ENCODE measurements around the gene FNIP1. TPM values are rescaled to one million over a fixed set of nuclear protein-coding genes. Genes with fewer than 3 reads are reported as not detected.

Gene FNIP1
- polyA plus RNA-seq, 1 donor (not counting 4 experiments of a cell fraction or from before 2014, with no cell fraction given), result 14.6 TPM

DNA sequence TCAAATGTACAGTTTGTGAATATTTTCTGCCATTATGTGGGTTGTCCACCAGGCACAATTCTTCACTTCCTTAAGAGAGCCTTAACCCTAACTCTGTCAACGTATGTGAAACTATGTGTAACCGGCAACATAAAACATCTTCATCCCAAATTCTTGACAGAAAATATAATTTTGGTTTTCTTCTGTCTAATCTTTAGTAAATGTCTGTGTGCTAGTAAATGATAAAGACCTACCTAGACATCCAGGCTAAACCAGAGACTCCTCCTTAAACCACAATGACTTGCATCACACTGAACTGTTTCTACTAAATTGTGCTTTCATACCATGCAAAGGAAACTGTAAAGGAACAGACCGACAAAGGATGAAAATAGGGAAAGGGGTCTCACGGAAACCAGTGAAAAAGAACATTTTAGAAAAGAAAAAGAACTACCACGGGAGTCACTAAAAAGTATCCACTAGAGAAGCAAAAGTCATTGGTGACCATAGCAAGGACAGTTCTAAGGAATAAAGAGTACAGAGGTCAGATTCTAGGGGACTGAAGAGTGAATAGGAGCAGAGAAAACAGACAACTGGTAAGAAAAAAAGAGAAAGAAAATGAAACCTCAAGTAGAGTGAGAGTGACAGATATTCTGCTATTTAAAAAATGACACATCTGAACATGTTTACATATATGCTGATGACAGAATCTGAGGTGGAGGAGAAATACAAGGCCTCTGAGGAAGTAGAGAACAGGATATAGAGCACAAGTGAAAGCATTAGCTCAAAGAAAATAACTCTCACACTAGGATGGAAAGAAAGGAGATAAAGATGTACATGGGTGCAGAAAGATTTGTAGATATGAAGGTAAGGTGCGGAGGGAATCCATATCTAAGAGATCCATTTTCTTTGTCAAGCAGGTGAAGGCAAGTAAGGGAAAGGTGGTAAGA is 49.4 kb downstream of the FNIP1 start:
- FAIRE-seq, result peak; percentile 69

DNA sequence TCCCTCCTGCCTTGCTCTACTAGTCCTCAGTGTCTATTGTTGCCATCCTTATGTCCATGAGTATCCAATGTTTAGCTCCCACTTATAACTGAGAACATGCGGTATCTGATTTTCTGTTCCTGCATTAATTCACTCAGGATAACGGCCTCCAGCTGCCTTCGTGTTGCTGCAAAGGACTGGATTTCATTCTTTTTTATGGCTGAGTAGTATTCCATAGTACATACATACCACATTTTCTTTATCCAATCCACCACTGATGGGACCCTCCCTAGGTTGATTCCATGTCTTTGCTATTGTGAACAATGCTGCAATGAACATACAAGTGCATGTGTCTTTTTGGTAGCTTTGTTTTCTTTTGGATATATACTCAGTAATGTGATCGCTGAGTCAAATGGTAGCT is 50.4 kb downstream of the FNIP1 start:
- Histone ChIP-seq H3K4me3 (ENCODE audit: control insufficient read depth in 2 of 3, extremely low read depth in 1 of 3, insufficient read depth in 2 of 3, low read depth in 1 of 3, low read length in 3 of 3) (no peak overlapping the region), H3K9ac (ENCODE audit: control insufficient read depth, extremely low read depth, insufficient read depth, low read length) (no peak overlapping the region), H3K36me3 (ENCODE audit: control insufficient read depth in 2 of 2, extremely low read depth in 1 of 2, insufficient read depth in 2 of 2, low read length in 2 of 2) (peaks cover 0 to 5% of the 10 kb centered on the region in 2 experiments), H3K9me3 (ENCODE audit: control insufficient read depth, low read depth, low read length) (no peaks in the 10 kb centered on the region), H3K27me3 (ENCODE audit: control insufficient read depth, extremely low read depth, insufficient read depth, low read length) (no peaks in the 10 kb centered on the region), H3K27ac (ENCODE audit: control insufficient read depth, insufficient read depth, low read length) (no peak overlapping the region), H3K4me1 (ENCODE audit: control insufficient read depth, extremely low read depth, insufficient read depth, low read length) (peaks cover 18% of the 10 kb centered on the region), H4K20me1 (ENCODE audit: control insufficient read depth, extremely low read depth, insufficient read depth, low read length) (no peaks in the 10 kb centered on the region), H2AFZ (ENCODE audit: control insufficient read depth, low read length) (no peak overlapping the region), H3K9me1 (ENCODE audit: control insufficient read depth, extremely low read depth, insufficient read depth, low read length) (no peaks in the 10 kb centered on the region), H3K79me2 (ENCODE audit: control insufficient read depth, insufficient read depth, low read length) (peaks cover 48% of the 10 kb centered on the region), H3K4me2 (ENCODE audit: control insufficient read depth, extremely low read depth, insufficient read depth, low read depth, low read length) (no peak overlapping the region)
- dilution Hi-C loops (cut with MboI; ENCODE audit: extremely low pct_ligation_motif_present, low sequenced_read_pairs), result no loop called here
- no peak for FAIRE-seq
- DNase-seq (ENCODE audit: low read depth, low spot score), result no peak
- TF ChIP-seq EZH2 (IDR thresholded peaks at IDR 0.05; ENCODE audit: low read length) (no peak), CTCF (optimal IDR thresholded peaks at IDR 0.05 in 1 of 3, IDR thresholded peaks at IDR 0.05 in 1 of 3, conservative IDR thresholded peaks at IDR 0.05 in 1 of 3; ENCODE audit: extremely low read depth in 1 of 3, insufficient read depth in 2 of 3, low read length in 3 of 3) (no peak)

More for the DNA sequence above, 49.4 kb downstream of the FNIP1 start:
- no peaks in the 10 kb centered on the region for H3K27me3 ChIP-seq (ENCODE audit: control insufficient read depth, extremely low read depth, insufficient read depth, low read length)
- TF ChIP-seq CTCF (optimal IDR thresholded peaks at IDR 0.05 in 1 of 3, IDR thresholded peaks at IDR 0.05 in 1 of 3, conservative IDR thresholded peaks at IDR 0.05 in 1 of 3; ENCODE audit: extremely low read depth in 1 of 3, insufficient read depth in 2 of 3, low read length in 3 of 3), result no peak
- no peak for TF ChIP-seq EZH2 (IDR thresholded peaks at IDR 0.05; ENCODE audit: low read length)
- H3K9ac ChIP-seq (ENCODE audit: control insufficient read depth, extremely low read depth, insufficient read depth, low read length), result no peak overlapping the region
- H3K4me2 ChIP-seq (ENCODE audit: control insufficient read depth, extremely low read depth, insufficient read depth, low read depth, low read length), result no peak overlapping the region
- no peak overlapping the region for H3K27ac ChIP-seq (ENCODE audit: control insufficient read depth, insufficient read depth, low read length)
- H3K79me2 ChIP-seq (ENCODE audit: control insufficient read depth, insufficient read depth, low read length), result peaks cover 55% of the 10 kb centered on the region
- no peak overlapping the region for H3K4me3 ChIP-seq (ENCODE audit: control insufficient read depth in 2 of 3, extremely low read depth in 1 of 3, insufficient read depth in 2 of 3, low read depth in 1 of 3, low read length in 3 of 3)
- dilution Hi-C loops (cut with MboI; ENCODE audit: extremely low pct_ligation_motif_present, low sequenced_read_pairs), result no loop called here
- no peak overlapping the region for H2AFZ ChIP-seq (ENCODE audit: control insufficient read depth, low read length)
- peaks cover 0 to 5% of the 10 kb centered on the region in 2 experiments for H3K36me3 ChIP-seq (ENCODE audit: control insufficient read depth in 2 of 2, extremely low read depth in 1 of 2, insufficient read depth in 2 of 2, low read length in 2 of 2)
- peaks cover 18% of the 10 kb centered on the region for H3K4me1 ChIP-seq (ENCODE audit: control insufficient read depth, extremely low read depth, insufficient read depth, low read length)
- H4K20me1 ChIP-seq (ENCODE audit: control insufficient read depth, extremely low read depth, insufficient read depth, low read length), result no peaks in the 10 kb centered on the region
- no peak for DNase-seq (ENCODE audit: low read depth, low spot score)
- H3K9me1 ChIP-seq (ENCODE audit: control insufficient read depth, extremely low read depth, insufficient read depth, low read length), result no peaks in the 10 kb centered on the region
- no peaks in the 10 kb centered on the region for H3K9me3 ChIP-seq (ENCODE audit: control insufficient read depth, low read depth, low read length)

Measured in keratinocyte (primary cell).